Upper lobe of left lung (tissue), 6 donors: Measurements from ENCODE around the gene USP54. TPM values are rescaled to one million over a fixed set of nuclear protein-coding genes. Genes with fewer than 3 reads are reported as not detected.

Source experiments
- ATAC-seq, 2 donors: fragments of 200-7000 bp; cut with Tn5 transposase; one replicate each; pipeline ENCODE4 v1.9.1; 2022; ENCODE audit warnings: mild to moderate bottlenecking in 2 of 2, moderate library complexity in 2 of 2; ENCODE audit not compliant: low FRiP score in 2 of 2
- DNase-seq, 2 donors: peaks; one replicate each; pipeline ENCODE4 v3.0.0-alpha.2; 2019 to 2020
- H3K27ac ChIP-seq, 4 donors: fragments of 200-600 bp; sonication (generic); one replicate each; pipeline ENCODE4 v1.5.1; 2016 to 2019
- H3K27me3 ChIP-seq, 4 donors: fragments of 200-600 bp; sonication (generic); one replicate each; pipeline ENCODE4 v1.5.1; 2017 to 2019
- H3K36me3 ChIP-seq, 4 donors: fragments of 200-600 bp; sonication (generic); one replicate each; pipeline ENCODE4 v1.5.1; 2016 to 2019
- H3K4me1 ChIP-seq, 4 donors: fragments of 200-600 bp; sonication (generic); one replicate each; pipeline ENCODE4 v1.5.1; 2018 to 2019
- H3K4me3 ChIP-seq, 4 donors: fragments of 200-600 bp; sonication (generic); one replicate each; pipeline ENCODE4 v1.5.1; 2017 to 2019; ENCODE audit warnings: mild to moderate bottlenecking in 2 of 4, moderate library complexity in 1 of 4
- H3K9me3 ChIP-seq, 4 donors: fragments of 200-600 bp; sonication (generic); one replicate each; pipeline ENCODE4 v1.5.1; 2018 to 2019
- CTCF ChIP-seq, 6 experiments: fragments of 450-650 bp in 4 of 6; fragments of 200-600 bp in 2 of 6; sonication (generic) in 2 of 6; IDR thresholded peaks; one replicate each; pipeline ENCODE4 v1.5.1; 2016 to 2019; ENCODE audit warnings: antibody characterized with exemption in 6 of 6
- EP300 ChIP-seq, 4 donors: sonication (generic); formaldehyde crosslinking; IDR thresholded peaks; one replicate each; pipeline ENCODE4 v1.5.1; 2017; ENCODE audit warnings: antibody characterized with exemption in 4 of 4, control low read depth in 2 of 4
- POLR2A ChIP-seq, 4 donors: fragments of 450-650 bp; IDR thresholded peaks; one replicate each; pipeline ENCODE4 v1.5.1; 2016 to 2017; ENCODE audit warnings: antibody characterized with exemption in 4 of 4, mild to moderate bottlenecking in 2 of 4
- POLR2AphosphoS5 ChIP-seq, 2 donors: sonication (generic); formaldehyde crosslinking; IDR thresholded peaks; one replicate each; pipeline ENCODE4 v1.5.1; 2017; ENCODE audit warnings: antibody characterized with exemption in 2 of 2
- WGBS, 2 donors: methylation state at CpG; one replicate each; pipeline ENCODE4 v1.1.5; 2017 to 2018; 5-methylcytosine and 5-hydroxymethylcytosine counted together
- total RNA-seq, 6 donors: library from RNA; depleted of rRNA in 4 of 6; stranded (reverse); fragments of >200 nt in 4 of 6; gene quantifications; one replicate each; pipeline versions ENCODE4 v1.1.0 to v1.2.1, GENCODE V29; 2016 to 2021
- donor health status: DM: no; HTN: no; CAD: no; lungs with moderate emphysema.
- donor health status: DM: no; HTN: yes; CAD: no; lungs with severe emphysema.

USP54 gene
- total RNA-seq, 6 donors from 2014 or later = 67.9 to 188 (median 120) TPM

GRCh38 chr10:73517166-73517888 is 73.8 kb downstream of the USP54 start:
- Histone ChIP-seq H3K4me3 (no peak overlapping the region), H3K36me3 (peaks cover 38 to 88% (median 56%) of the 10 kb centered on the region in 4 donors), H3K27ac (no peak overlapping the region), H3K9me3 (no peaks in the 10 kb centered on the region), H3K4me1 (no peaks in the 10 kb centered on the region), H3K27me3 (no peaks in the 10 kb centered on the region)
- TF ChIP-seq EP300 (IDR thresholded peaks at IDR 0.05) = no peak
- no peak for TF ChIP-seq CTCF (IDR thresholded peaks at IDR 0.05)
- no peak for TF ChIP-seq POLR2A (IDR thresholded peaks at IDR 0.05)
- no peak for TF ChIP-seq POLR2AphosphoS5 (IDR thresholded peaks at IDR 0.05)
- no peak for DNase-seq
- peak; percentile 19 to 48 for ATAC-seq
- WGBS, 2 donors = 86 to 91% methylated on average over 4 of the region's 4 CpGs

- no peak for ATAC-seq
- TF ChIP-seq POLR2A (IDR thresholded peaks at IDR 0.05) = no peak
- no peak for TF ChIP-seq CTCF (IDR thresholded peaks at IDR 0.05)
- no peak for TF ChIP-seq POLR2AphosphoS5 (IDR thresholded peaks at IDR 0.05)
- TF ChIP-seq EP300 (IDR thresholded peaks at IDR 0.05) = no peak
- no peaks in the 10 kb centered on the region for H3K27me3 ChIP-seq
- H3K4me3 ChIP-seq = no peak overlapping the region
- no peaks in the 10 kb centered on the region for H3K4me1 ChIP-seq
- no peak for DNase-seq
- peaks cover 14 to 38% (median 28%) of the 10 kb centered on the region in 4 donors for H3K36me3 ChIP-seq
- no peaks in the 10 kb centered on the region for H3K9me3 ChIP-seq
- H3K27ac ChIP-seq = no peak overlapping the region
- 95 to 100% methylated on average over 4 of the region's 4 CpGs for WGBS, 2 donors
These were observed 78.9 kb downstream of the USP54 start for GRCh38 chr10:73512207-73512743.

- peaks cover 11 to 30% (median 18%) of the 10 kb centered on the region in 4 donors for H3K36me3 ChIP-seq
- no peaks in the 10 kb centered on the region for H3K4me1 ChIP-seq
- no peaks in the 10 kb centered on the region for H3K27me3 ChIP-seq
- H3K9me3 ChIP-seq = no peaks in the 10 kb centered on the region
- ATAC-seq (no peak), DNase-seq (no peak)
- WGBS, 2 donors = 83 to 89% methylated on average over 5 of the region's 5 CpGs
- no peak overlapping the region for H3K4me3 ChIP-seq
- no peak for TF ChIP-seq EP300 (IDR thresholded peaks at IDR 0.05)
- TF ChIP-seq POLR2A (IDR thresholded peaks at IDR 0.05) = no peak
- TF ChIP-seq CTCF (IDR thresholded peaks at IDR 0.05) = no peak
- TF ChIP-seq POLR2AphosphoS5 (IDR thresholded peaks at IDR 0.05) = no peak
- H3K27ac ChIP-seq = no peak overlapping the region
These were observed 81.4 kb downstream of the USP54 start for GRCh38 chr10:73509695-73510094.

GRCh38 chr10:73506491-73506890 is 84.7 kb downstream of the USP54 start:
- ATAC-seq (no peak), DNase-seq (no peak)
- Histone ChIP-seq H3K27ac (no peak overlapping the region), H3K36me3 (peaks cover 7 to 35% (median 16%) of the 10 kb centered on the region in 4 donors), H3K4me3 (no peak overlapping the region), H3K9me3 (no peaks in the 10 kb centered on the region), H3K4me1 (peaks cover 0 to 6% (median 3%) of the 10 kb centered on the region in 4 donors), H3K27me3 (no peaks in the 10 kb centered on the region)
- WGBS, 2 donors = 83 to 85% methylated on average over 1 of the region's 1 CpG
- TF ChIP-seq POLR2A (IDR thresholded peaks at IDR 0.05) (no peak), EP300 (IDR thresholded peaks at IDR 0.05) (no peak), POLR2AphosphoS5 (IDR thresholded peaks at IDR 0.05) (no peak), CTCF (IDR thresholded peaks at IDR 0.05) (no peak)
